NCI-H1417 treated with DMSO at 0.1 percent for 48 hours (cell line): ENCODE measurements around the gene LRRC1.

ENCODE experiments used
- DNase-seq: peaks from one replicate; lab custom pipeline; 2025; lab: John Stamatoyannopoulos, UW

The LRRC1 gene

DNA sequence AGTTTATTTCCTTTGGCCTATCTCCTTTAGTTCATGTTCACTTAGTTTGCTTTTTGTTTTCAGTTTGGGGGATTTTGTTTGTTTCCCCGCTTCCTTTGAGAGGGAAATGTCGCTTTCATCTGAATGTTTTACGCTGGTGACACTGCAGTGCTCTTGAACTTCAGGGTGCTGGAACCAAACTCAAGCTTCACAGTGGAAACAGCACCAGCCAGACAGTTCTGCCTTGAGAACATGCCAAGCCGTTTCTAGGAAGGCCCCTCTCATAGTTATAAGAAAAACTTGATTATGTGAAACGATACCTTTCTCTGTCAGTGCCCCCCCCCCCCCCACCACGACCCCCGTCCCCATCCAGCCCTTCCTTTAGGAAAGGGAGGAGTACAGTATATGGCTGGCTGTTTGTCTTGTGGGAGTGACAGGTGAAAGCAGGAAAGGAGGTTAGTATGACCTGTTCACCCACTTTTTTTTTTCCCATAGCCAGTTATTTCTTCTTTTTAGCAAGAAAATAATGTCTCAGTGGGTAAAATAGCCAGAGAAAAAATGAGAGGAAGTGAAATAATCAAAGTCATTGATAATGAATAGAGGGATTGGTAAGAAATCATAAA is 130.1 kb downstream of the LRRC1 start:
- no peak for DNase-seq

DNA sequence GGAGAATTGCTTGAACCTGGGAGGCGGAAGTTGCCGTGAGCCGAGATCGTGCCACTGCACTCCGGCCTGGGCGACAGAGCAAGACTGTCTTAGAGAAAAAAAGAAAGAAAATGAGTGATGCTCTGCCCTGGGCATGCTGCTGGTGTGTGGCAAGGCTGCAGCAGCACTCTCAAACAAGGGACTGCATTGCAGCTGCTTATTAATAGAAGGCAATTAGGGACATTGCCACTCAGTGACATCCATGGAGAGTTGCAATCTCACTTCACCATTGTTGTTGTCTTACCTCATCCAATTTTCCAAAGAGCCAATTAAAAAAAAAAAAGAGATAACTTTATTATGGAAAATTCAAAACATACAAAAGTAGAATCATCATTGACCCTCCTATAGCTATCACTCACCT is 131.1 kb downstream of the LRRC1 start:
- DNase-seq, result no peak

DNA sequence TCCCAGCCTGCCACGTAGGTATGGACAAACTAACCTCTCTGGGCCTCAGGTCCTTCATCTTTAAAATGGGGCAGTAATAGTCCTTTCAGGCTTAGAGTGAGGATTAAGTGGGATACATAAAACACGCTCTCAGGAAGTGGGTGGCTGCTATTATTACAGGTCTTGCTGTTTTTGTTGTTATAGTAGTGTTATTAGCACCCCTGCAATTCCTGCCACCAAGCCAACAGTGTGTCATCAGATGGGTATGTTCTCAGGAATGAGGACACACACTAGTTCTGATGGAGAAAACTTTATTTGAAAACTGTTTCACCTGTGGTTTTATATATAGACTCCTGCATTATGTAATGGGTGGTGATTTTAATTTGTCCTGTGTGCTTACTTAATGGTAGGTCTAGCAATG is 131.7 kb downstream of the LRRC1 start:
- no peak for DNase-seq

DNA sequence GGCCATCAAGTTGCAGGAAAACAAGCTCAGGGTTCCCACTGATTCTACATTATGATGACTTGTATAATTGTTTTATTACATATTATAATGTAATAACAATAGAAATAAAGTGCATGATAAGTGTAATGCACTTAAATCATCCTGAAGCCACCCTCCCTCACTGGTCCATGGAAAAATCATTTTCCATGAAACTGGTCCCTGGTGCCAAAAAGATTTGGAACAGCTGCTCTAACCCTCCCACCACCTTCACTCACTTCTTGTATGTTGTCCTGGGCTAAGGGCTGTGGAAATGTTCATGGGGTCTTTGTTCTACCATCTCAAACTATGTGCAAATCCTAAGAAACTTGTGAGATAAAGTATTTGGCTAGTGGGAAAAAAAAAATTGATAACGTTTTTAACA is 133.8 kb downstream of the LRRC1 start:
- no peak for DNase-seq

DNA sequence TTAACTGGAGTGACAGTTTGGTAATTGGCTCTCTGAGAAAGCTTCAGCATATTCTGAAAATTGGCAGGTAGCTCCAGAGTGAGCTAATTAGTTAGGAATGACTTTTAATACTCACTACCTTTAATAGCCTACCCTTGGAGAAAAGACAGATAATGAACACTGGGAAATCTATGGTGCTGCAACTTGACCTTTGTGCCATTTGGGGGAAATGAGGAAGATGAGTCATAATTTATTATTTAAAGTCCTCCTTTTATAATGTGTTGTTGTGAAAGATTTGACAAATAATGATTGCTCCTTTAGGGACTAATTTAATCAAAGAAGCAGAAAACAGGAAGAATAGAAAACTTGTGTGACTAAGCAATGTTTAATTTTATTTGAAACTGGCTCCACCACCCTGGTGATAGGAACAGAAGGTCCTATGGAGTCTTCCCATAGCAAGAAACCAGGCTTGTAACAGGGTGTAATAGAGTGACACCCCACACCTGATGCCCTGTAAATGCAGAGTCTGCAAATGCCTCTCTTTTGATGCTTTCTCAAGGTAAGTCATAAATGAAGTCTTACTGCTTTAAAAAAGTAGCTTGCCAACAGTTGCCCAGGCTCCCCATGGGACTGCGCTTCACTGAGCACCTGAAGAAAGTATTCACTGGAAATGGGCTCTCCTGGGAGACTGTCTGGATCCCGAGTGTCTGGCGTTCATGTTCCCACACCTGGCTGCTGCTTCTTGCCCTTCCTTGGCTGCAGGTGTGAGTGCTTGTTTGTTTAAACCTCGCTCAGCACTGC is 134.4 kb downstream of the LRRC1 start:
- DNase-seq, result no peak

DNA sequence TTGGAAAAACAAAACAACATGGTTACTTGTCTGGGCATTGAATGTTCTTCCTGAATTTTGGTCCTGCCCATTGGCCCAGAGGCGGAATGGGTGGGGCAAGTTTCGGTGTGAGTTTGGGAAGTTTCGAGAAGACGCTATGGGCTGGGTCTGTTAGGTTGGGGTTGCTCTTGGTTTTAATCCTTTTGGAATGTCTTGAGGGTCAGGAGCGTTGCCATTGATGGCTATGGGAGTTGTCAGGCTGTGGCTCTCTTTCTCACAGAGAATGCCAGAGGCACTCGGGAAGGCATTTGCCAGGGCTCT is 135.0 kb downstream of the LRRC1 start:
- DNase-seq, result no peak

DNA sequence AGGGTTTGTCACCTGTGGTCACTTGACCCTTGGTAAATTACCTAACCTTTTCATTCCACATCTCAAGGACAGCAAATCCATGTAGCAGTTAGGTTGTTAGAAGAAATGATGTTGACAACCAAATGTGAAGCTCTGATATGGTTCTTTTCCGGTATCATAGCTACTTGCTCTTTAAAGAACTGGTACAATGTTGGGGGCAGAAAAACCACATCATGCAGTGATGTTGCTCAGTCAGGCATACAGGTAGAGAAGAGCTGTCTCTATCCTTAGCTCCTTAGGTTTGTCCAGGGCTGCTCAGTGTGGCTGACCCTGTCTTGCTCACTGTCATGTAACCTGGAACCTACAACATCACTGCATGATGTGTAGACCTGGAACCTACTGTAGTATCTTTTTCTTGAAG is 135.5 kb downstream of the LRRC1 start:
- no peak for DNase-seq

DNA sequence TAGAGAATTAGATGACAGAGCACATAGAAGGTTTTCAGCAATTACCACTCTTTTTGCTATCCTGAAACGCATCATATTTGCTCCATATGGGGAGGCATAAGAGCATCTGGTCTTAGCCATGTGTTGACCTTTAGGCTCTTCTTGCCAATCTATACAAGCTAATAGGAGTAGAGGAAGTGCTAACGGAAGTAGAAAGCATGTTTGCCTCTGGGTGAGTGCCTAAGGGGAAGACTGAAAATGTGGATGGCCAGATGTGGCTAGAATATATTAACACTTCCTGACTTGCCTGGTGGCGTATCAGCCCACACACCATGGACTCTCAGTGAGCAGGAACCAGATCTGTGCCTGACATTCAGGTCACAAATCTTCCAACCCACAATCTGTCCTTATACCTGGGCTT is 136.3 kb downstream of the LRRC1 start:
- DNase-seq, result no peak

DNA sequence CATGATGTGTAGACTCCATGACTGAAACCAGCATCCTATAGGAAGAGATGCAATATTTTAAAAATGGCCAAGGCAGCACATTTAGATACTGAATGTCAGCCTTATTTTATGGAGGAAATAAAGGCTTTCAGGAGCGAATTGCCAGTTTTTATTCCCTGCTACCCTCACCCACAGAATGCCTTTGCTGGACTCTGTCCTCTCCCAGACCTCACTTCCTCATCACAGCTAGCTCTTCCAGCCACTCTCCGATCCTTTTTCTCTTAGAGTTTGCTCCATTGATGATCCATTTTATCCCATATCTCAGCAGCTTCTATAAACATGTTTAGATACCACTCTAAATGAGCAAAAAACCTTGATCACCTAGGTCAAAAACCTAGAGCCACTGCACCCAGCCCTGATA is 137.7 kb downstream of the LRRC1 start:
- DNase-seq, result no peak

DNA sequence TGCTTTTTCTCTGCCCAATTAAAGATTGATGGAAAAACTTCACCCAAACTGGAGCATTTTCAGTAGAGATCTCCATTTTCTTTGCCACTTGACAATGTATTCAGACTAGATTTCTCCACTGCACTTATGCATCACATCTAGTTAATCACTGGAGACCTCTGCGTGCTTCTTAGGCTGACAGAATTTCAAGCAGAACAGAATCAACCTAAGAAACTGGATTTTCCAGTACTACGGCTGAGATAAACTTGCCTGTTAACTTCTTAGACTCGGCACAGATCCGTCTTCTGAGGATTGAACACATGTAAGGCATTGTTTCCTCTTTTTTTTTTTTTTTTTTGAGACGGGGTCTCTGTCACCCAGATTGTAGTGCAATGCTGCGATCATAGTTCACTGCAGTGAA is 139.2 kb downstream of the LRRC1 start:
- DNase-seq, result no peak

DNA sequence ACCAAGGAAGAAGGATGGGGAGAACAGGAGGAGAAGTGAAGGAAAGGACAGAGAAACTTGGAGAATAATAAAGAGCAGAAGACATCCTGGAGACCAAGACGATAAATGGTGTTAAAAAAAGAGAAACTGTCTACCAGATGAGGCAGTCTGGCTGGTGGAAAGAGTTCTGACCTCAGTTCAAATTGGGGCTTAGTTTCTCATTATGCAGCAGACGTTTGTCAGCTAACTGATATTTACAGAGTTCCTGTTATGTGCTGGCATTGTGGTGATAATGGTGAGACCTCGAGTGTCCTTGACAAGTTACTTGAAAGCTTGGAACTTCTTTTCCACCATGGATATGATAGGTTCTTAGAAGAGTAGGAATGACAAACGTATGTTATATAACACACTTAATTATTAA is 142.7 kb downstream of the LRRC1 start:
- no peak for DNase-seq

DNA sequence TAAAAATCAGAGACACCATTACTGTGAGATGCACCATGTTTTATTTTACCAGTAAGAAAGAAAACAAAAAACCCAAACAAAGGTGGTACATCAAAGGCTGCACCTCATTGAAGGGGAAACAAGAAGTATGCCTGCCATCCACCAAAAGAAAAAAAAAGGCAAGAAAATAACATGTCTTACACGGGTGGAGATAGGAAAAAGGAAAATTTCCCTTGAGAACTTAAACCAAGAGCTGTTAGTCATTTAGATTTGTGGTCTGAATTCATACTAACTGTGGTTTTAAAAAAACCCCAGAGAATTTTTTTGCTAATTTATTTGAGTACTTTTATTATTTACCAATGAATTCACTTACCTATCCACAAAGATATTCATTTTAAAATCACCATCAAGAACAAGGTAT is 144.0 kb downstream of the LRRC1 start:
- no peak for DNase-seq

DNA sequence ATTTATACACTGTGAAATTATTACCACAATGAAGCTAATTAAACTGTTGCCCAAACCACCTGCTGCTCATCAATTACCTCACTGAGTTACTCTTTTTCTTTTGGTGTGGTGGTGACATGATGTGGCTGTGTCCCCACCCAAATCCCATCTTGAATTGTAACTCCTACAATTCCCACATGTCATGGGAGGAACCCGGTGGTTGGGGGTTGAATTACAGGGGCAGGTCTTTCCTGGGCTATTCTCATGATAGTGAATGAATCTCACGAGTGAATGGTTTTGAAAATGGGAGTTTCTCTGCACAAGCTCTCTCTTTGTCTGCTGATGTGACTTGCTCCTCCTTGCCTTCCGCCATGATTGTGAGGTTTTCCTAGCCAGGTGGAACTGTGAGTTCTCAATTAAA is 145.0 kb downstream of the LRRC1 start:
- DNase-seq, result no peak

DNA sequence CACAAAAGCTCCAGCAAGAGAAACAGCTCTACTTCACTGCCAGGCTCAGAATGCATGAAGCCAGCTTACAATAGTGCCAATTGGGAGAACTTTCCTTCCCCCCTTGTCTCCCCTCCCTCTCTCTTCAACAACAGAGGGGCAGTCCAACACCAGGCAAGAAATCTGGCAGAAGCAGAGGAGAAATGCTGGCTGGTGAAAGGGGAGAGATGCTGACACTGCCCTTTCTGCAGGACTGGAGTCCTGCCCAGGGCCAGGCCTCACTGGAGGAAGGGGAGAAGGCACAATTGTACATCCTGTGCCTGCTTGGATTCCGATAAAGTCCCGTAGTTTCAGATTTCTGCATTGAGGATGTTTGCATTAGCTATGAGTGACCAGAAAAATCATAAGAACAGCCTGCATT is 148.6 kb downstream of the LRRC1 start:
- DNase-seq, result no peak

DNA sequence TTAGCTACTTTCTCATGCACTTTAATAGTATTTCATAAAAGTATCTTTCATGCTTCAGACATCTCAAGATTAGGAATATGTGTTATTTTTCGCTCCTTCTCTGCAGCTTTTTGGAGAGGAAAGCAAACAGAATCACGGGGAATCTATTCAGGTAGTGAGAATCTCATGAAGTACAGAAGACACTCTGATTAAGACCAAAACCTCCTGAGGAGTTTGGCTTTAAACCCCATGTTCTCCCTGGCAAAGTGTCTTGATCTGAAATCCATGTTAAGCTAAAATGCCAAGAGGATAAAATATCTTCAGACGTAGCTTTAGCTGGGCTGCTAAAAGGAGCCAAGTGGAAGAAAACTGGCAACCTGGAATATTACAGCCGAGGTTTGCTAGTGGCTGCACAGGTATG is 149.3 kb downstream of the LRRC1 start:
- no peak for DNase-seq

DNA sequence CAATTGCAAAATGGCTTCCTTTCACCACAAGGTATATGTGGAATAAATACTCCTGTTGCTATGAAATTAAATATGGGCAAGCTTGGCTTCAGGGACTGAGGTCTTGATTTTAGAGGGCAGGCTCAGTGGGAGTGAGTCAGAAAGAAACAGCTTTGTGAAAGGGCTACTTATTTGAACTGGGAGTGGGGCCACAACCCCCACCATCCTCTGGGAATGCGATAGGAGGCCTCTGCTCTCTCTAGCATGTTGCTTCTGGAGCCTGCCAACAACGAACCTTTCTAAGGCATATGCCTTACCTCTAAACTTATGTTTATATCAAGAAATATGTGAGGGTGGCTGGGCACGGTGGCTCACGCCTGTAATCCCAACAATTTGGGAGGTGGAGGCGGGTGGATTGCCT is 149.7 kb downstream of the LRRC1 start:
- no peak for DNase-seq

DNA sequence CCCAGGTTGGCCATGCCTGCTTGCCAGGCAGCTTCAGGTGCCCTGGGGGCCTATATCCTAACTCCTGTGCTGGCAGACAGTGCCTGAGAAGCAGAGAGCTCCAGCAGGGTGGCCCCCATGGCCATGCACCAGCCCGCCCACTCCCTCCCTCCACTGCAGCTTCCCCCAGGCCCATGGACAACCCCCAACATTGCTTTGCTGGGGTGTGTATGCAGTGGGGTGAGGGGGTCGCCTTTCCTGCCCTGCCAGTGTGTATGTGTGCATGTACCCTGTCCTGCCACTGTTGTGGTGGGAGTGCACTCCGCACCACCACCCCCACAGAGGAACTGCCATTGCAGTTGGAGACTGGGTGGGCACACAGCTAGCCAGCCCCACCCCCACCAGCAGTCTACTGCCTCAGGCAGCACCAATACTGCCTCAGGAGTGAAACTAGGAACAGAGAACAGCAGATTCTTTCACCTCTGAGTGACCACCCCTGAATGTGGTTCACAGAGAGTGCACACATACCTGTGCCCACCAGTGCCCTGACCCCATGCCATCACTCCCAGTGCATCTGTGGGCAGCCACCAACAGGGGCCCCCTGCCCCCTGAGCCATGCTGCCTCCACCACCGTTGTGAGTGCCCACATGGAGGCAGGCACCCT is 151.1 kb downstream of the LRRC1 start:
- DNase-seq, result no peak

DNA sequence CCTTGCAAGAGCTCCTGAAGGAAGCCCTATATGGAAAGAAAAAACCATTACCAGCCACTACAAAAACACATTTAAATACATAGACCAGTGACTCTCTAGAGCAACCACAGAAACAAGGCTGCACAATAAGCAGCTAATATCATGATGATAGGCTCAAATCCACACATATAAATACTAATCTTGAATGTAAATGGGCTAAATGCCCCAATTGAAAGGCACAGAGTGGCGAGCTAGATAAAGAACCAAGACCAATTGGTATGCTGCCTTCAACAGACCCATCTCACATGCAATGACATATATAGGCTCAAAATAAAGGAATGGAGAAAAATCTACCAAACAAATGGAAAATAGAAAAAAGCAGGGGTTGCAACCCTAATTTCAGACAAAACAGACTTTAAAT is 153.0 kb downstream of the LRRC1 start:
- no peak for DNase-seq

DNA sequence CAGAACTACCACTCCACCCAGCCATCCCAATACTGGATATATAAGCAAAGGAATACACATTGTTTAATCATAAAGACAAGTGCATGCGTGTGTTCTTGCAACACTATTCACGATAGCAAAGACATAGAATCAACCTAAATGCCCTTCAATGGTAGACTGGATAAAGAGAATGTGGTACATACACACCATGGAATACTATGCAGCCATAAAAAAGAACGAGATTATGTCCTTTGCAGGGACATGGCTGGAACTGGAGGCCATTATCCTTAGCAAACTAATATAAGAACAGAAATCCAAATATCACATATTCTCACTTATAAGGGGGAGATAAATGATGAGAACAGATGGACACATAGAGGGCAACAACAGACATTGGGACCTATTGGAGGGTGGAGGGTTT is 156.6 kb downstream of the LRRC1 start:
- no peak for DNase-seq

DNA sequence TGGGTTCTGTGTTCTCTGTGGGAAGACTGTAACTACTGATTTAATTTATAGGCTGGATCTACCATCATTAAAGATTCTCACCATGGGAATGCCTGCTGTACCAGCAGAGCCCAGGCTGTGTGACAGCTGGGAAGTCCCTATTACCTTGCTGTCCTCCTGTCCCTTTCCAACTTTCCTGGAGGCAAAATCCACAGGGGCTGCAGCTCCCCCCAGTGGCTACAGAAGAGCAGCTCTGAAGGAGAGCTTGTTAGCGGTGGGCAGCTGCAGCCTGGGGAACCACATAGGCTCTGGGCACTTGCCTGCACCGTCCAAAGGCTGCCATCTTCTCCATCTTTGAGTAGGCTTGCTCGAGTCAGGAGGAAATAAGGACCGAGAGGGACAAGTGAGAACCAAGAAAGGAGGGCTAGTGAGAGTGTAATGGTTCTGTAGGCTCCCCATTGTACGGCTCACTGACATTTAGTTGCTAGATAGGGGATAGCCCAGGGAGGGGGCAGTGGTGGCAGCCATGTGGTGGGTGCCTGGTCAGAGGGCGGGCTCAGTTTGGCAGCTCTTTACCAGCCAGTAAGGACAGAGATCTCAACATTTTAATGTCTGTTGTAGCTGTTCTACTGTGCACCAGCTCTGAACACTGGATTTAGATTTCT is 161.4 kb downstream of the LRRC1 start:
- DNase-seq, result peak; percentile 29

DNA sequence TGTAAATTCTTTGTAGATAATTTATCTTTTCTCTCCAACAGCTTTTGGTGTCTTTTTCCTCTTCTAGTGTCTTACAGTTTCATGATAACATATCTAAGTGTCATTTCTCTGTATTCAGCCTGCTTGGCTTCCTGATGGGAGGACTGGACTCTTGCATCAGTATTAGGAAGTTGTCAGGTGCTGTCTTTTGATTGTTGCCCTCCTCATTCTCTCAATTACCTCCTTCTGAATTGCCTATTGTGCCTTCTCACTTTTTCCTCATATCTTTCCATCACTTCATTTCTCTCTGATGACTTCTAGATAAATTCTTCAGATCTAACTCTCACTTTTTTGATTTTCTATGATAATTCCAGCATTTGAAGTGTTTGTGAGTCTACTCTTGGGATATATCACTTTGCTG is 162.0 kb downstream of the LRRC1 start:
- no peak for DNase-seq

DNA sequence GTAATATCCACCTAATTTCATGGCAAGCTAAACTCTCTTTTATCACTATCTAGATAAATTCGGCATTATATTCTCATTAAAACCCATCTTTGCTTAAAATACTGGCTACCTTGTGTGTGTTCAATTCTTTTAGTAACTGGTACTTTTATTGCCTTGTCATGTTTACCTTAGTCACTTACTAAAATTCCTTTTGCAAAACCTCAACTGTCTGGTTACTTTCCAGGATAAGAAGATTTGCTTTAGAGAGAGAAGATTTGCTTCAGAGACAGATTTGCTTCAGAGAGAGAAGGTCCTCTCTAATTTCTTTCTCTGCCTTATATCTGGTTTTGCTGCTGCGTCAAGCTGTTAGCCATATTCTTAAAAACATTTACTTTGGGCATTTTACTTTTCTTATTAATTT is 164.9 kb downstream of the LRRC1 start:
- DNase-seq, result no peak

DNA sequence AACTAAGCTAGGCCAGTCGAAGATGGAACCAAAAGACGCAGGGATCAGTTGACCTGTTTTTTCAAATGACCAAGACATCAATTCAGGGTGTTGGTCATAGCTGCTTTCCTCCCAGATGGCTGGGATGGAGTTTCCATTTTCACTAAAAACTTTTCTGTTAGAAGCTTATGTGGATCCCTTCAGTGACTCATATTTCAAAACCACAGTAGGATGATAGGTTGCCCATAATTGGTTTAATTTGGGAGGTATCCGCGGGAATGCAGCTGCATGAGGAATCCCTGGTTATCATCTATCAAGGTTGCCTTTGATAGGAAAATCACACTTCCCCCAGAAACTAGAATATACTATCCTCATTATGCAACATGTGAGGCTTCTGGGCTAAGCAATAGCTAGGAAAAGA is 165.5 kb downstream of the LRRC1 start:
- DNase-seq, result no peak
